Dermis lymphatic vessel endothelial cell (primary cell): Measurements from ENCODE around the gene GNB3. TPM values are rescaled to one million over a fixed set of nuclear protein-coding genes. Genes with fewer than 3 reads are reported as not detected.

ENCODE experiments used
- total RNA-seq: library from RNA; depleted of rRNA; stranded (reverse); fragments of >200 nt; gene quantifications from 2 replicates; pipeline ENCODE4 v1.2.1, GENCODE V29; 2014

The GNB3 gene
- total RNA-seq, result 0.11 and 0.26 TPM in 2 replicates

DNA sequence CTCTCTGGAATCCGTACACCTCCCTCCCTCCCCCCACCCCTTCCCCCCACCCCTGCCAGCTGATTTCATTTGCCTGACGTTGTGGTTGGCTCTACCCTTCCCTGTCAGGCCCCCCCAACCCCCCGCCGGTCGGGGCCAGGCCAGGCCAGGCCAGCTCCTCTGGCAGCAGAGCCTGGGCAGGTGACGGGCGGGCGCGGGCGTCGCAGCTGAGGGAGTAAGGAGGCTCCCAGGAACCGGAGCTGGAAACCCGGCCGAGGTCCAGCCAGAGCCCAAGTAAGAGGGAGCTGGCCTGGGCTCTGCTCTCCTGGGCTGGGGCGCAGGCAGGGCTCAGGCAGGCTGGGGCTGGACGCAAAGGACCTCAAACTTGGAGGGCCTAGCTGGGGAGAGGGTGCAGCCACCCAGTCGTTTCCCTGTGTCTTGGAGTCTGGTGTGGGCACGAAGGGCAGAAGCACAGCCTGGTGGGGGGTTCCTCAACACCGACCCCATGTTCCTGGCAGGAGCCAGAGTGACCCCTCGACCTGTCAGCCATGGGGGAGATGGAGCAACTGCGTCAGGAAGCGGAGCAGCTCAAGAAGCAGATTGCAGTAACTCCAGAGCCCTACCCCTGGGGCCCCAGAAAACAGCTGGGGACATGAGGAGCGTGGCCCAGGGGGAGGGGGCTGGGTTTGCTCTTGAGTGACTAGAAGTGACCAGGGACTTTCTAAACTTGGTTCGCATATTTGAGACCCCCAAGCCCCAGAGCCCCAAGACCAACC lies at the start of gene GNB3:
Gene GNB3, plus strand, starts transcription at position 165 of the 755 bp plus-strand sequence. Its CDS starts 363 bp downstream, at position 528.

DNA sequence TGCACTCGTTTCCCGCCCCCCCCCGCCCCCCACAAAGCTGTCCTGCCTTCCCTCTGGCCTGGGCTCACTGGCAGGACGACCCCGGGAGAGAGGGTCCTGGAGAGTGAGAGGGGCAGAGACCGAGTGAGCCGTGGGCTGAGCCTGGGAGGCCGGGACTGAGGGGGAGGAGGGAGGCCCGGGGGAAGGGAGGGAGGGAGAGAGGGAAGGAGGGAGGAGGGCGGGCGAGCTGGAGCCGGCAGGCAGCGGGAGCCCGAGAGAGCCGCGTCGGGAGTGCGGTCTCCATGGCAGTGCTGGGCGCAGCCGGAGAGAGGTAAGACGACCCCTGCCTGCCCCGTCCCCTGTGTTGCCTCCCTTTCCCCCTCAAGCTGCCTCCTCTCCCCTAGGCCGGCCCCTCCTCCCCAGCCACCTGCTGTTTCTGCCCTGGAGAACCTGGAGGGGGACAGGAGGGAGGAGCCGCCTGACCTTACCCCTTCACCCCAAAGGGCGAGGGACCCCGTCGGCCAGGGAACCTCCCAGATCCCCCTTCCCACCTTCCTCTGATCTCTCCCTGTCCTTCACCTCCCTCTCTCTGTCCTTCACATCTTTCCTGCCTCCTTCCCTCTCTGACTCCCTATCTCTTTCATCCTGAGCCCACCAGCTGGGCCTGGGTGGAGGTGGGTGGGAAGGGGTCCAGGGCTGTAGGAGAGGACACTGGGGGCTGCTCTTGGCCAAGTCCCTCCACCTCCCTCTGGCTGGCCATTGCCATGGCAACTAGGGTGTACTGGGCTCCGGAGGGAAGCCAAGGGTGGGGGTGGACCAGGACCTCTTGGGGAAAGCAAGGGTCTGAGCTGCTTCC lies 18.9 kb upstream of the GNB3 start, which contains the start of gene GPR162:
Gene GPR162, plus strand, starts transcription at position 231 of the 835 bp plus-strand sequence. CDS start 2,078 bp downstream, outside the sequence.

DNA sequence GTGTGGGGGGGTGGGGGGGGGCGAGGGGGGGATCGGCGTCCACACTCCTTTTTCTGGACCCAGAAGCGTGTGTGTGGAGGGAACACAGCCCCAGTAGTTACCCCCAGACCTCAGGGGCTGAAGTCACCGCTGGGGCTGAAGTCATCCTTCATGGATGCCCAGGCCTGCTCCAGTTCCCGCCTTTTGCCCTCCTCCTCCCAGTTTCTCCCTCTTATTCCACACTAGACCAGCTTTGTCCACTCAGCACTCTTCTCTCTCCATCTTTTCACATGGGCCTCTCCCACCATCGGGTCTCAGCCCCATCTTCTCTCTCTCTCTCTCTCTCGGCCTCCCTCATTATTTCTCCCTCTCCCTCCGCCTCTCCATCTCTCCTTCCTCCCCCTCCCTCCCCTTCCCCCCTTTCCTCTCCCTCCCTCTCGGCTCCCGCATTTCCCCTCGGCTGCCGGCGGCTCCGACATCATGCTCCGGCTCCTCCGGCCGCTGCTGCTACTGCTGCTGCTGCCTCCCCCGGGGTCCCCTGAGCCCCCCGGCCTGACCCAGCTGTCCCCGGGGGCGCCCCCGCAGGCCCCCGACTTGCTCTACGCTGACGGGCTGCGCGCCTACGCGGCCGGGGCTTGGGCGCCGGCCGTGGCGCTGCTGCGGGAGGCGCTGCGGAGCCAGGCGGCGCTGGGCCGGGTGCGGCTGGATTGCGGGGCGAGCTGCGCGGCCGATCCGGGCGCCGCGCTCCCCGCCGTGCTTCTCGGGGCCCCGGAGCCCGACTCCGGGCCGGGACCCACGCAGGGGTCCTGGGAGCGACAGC lies 12.5 kb upstream of the GNB3 start, which contains the start of gene P3H3:
Gene P3H3, plus strand, starts transcription at position 426 of the 799 bp plus-strand sequence. Its CDS starts 34 bp downstream, at position 460.

DNA sequence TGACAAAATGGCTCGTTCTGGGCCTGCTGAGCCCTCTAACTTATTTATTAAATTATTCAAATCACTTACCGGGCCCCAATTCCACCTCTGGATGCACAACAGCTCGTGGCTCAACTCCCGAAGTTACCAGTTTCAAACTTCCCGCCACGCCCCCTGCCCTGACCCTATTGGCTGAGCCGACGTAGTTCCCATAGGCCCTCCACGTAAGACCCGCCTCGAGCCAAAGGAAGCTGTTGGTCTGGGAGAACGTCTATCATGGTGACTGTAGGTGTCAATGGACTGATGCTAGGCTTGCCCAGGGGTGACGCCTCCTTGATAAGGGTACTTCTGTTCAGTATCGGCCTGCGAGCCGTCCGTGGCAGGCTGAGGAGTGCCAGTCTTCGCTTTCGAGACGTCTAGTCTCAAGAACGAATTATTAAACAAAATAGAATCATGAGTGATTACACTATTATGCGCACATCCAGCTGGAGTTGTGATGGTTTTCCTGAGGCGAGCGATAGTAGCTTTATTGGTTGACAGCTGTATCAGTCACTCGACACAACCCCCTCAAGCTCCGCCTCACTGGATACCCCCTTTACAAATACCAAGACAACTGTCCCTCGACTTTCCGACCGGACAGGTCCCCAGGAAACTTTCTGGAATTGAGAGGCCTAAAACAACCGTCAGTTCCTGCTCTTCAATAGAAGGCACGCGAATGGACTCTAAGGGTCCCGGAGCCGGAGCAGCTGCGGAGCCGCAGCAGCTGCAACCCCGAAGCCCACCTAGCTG lies 10.6 kb downstream of the GNB3 start, which contains the start of gene CDCA3:
Gene CDCA3, minus strand, starts transcription at position 134 of the 768 bp plus-strand sequence. CDS start 334 bp downstream, outside the sequence.

DNA sequence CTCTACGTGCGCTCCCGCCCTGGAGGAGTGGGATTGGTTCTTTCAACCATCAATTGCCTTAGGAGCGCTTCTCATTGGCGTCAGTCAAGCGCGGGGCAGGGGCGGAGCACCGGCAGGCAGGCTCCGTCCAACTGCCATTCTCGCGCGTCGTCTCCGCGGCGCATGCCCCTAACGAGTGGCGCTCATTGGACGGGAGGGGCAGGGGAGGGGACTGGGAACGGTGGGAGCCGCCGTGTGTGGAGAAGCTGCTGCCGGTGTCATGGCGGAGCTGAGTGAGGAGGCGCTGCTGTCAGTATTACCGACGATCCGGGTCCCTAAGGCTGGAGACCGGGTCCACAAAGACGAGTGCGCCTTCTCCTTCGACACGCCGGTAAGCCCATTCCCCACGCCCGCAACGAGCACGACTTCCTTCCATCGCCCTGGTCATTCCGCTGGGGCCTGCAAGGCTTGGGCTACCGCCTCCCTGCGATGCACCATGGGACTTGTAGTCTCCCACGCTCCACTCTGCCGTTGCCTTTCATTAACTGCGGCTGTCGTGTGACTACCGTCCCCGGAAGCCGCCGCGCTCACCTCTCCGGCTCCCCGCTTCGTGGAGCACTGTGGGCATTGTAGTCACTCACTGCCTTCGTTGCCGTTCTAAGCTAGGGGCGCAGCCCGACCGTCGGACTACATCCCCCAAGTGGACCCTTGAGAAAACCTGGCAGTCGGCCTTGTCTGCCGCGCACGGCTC lies 11.4 kb downstream of the GNB3 start, which contains the start of gene USP5:
Gene USP5, plus strand, starts transcription at position 230 of the 730 bp plus-strand sequence. Its CDS starts 30 bp downstream, at position 260.

DNA sequence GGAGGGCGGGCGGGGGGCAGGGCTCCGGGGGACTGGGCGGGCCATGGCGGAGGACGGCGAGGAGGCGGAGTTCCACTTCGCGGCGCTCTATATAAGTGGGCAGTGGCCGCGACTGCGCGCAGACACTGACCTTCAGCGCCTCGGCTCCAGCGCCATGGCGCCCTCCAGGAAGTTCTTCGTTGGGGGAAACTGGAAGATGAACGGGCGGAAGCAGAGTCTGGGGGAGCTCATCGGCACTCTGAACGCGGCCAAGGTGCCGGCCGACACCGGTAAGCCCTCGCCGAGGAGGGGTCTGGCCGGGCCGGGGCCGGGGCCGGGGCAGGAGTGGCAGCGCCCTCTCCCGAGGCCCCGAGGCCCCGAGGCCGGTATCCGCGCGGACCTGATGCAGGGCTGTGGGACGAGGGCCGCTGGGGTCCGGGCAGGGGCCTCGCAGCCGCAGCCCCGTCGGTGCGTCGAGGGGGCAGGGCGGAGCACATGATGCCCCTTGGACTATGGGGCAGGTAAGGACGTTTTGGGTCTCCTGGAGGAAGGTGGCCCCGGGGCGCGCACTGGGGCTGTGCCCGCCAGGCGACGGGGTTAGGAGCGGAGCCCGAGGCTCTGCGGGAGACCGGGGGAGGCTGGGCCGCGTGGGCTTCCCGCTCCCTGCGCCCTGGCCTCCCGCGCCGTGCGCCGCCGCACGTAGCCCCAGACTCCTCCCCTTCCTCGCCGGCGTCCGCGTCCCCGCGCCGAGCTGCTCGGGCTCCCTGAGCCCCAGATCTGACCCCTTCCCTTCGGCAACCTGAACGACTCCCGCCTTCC lies 26.9 kb downstream of the GNB3 start, which contains the start of gene TPI1:
Gene TPI1, plus strand, starts transcription at position 119 of the 798 bp plus-strand sequence. Its CDS starts 36 bp downstream, at position 155.

DNA sequence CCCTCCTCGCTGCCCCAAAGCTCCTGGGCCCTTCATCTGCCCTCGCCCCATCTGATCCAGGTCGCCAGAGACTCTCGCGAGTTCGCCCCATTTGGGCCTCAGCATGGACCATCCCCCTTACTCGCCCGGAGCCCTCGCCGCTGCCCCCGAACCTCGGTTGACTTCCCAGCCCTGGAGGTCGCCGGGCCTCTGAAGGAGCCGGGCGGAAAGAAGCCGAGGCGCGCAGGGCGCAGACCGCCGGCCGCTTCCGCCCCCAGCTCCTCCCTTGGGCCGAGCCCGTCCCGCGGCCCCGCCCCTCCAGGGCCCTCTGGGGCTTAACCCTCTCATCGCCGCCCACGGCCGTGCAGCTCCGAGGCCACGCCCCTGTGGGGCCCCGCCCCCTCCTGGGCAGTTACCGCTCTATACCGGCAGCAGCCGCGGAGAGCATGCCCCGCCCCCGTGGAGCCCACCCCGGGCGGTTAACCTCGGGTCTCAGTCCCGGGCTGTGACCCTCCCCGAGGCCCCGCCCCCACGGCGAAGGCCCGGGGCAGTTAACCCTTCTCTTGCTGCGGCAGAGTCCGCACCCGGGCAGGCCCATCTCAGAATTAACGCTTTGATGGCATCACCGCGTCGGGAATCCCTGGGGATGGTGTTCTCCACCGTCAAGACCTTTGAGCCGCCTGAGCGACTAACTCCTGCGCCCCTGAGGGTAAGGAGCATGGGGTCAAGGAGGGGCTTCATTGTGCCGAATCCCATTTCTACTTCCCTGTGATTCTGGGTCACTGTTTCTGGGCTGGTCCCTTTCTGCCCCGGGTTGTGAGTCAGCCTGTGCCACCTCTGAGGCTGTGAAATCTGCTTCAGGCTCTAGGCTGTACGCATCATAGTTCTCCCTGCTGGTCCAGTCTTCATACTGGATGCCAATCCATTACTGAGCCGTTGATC lies 32.6 kb downstream of the GNB3 start, which contains the start of gene SPSB2:
Gene SPSB2, minus strand, starts transcription at position 210 of the 921 bp plus-strand sequence. CDS start 402 bp downstream, outside the sequence.

Other genes with a start within 250 kb of the GNB3 start
- gene CHD4, start 233.5 kb upstream of the GNB3 start, total RNA-seq, result 201 and 235 TPM in 2 replicates
- under 0.01 TPM in 1 of 2 replicates, not detected in the other for gene LPAR5, start 205.0 kb upstream of the GNB3 start, total RNA-seq
- 0.33 and 0.43 TPM in 2 replicates for gene ACRBP, start 193.5 kb upstream of the GNB3 start, total RNA-seq
- 48.1 and 53.3 TPM in 2 replicates for gene ING4, start 177.8 kb upstream of the GNB3 start, total RNA-seq
- gene ZNF384, start 151.6 kb upstream of the GNB3 start, total RNA-seq, result 7.8 and 8.0 TPM in 2 replicates
- gene PIANP, start 140.1 kb upstream of the GNB3 start, total RNA-seq, result not detected in 2 replicates
- 43.1 and 45.3 TPM in 2 replicates for gene COPS7A, start 116.9 kb upstream of the GNB3 start, total RNA-seq
- gene MLF2, start 87.8 kb upstream of the GNB3 start, total RNA-seq, result 68.2 and 71.3 TPM in 2 replicates
- 46.1 and 57.2 TPM in 2 replicates for gene PTMS, start 74.6 kb upstream of the GNB3 start, total RNA-seq
- 0.09 and 0.22 TPM in 2 replicates for gene LAG3, start 68.4 kb upstream of the GNB3 start, total RNA-seq
- not detected in 2 replicates for gene CD4, start 51.4 kb upstream of the GNB3 start, total RNA-seq
- gene GPR162, start 19.1 kb upstream of the GNB3 start, total RNA-seq, result 0.09 and 0.22 TPM in 2 replicates
- 10.2 and 10.9 TPM in 2 replicates for gene P3H3, start 12.5 kb upstream of the GNB3 start, total RNA-seq
- 2.7 and 3.4 TPM in 2 replicates for gene CDCA3, start 10.4 kb downstream of the GNB3 start, total RNA-seq
- gene USP5, start 11.2 kb downstream of the GNB3 start, total RNA-seq, result 69.3 and 72.1 TPM in 2 replicates
- 630 and 802 TPM in 2 replicates for gene TPI1, start 26.6 kb downstream of the GNB3 start, total RNA-seq
- 3.4 and 4.2 TPM in 2 replicates for gene SPSB2, start 32.4 kb downstream of the GNB3 start, total RNA-seq
- 2.0 and 3.8 TPM in 2 replicates for gene LRRC23, start 63.9 kb downstream of the GNB3 start, total RNA-seq
- gene ENO2, start 73.7 kb downstream of the GNB3 start, total RNA-seq, result 0.60 and 1.1 TPM in 2 replicates
- gene ATN1, start 87.0 kb downstream of the GNB3 start, total RNA-seq, result 5.5 and 5.8 TPM in 2 replicates
- not detected in 2 replicates for gene RNU7-1, start 102.9 kb downstream of the GNB3 start, total RNA-seq
- gene C12orf57, start 103.1 kb downstream of the GNB3 start, total RNA-seq, result 163 and 168 TPM in 2 replicates
- gene PTPN6, start 110.4 kb downstream of the GNB3 start, total RNA-seq, result 3.3 and 3.5 TPM in 2 replicates
- gene PHB2, start 129.7 kb downstream of the GNB3 start, total RNA-seq, result 147 and 175 TPM in 2 replicates
- 26.4 and 33.7 TPM in 2 replicates for gene EMG1, start 130.0 kb downstream of the GNB3 start, total RNA-seq
- gene LPCAT3, start 177.6 kb downstream of the GNB3 start, total RNA-seq, result 9.4 and 10.8 TPM in 2 replicates
- 0.09 and 0.65 TPM in 2 replicates for gene C1S, start 219.8 kb downstream of the GNB3 start, total RNA-seq